ENCODE data around the gene LETM1. TPM values are rescaled to one million over a fixed set of nuclear protein-coding genes. Genes with fewer than 3 reads are reported as not detected.

LETM1 gene
- total RNA-seq, 1 experiment from 2014 or later = 63.9 TPM

DNA sequence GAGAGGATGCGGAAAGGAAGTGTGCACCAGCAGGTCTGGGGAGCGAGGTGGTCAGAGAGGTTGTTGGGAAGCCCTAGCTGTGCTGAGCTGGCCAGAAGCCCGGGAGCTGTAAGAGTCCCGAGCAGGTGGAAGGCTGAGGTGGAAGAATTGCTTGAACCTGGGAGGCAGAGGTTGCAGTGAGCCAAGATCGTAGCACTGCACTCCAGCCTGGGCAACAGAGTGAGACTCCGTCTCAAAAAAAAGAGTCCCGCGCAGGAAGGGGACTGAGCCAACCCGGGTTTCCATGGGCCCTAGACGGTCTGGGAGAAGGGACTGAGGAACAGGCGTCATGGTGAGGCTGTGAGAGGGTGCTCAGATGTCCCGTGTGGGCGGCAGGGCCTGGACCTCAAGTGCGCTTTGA is 75.5 kb downstream of the LETM1 start:
- no peak overlapping the region for H3K4me3 Mint-ChIP-seq (ENCODE audit: unreplicated experiment)

GRCh38 chr4:1779588-1780382 is 76.2 kb downstream of the LETM1 start:
- intact Hi-C loops (cut with micrococcal nuclease; ENCODE audit: unreplicated experiment) = no loop called here
- ChIA-PET POLR2A (no interaction called here), CTCF (interaction anchor here (0.9 kb wide), 1 partner anchor 15 kb away, joined by 5 read pairs; no protein-coding TSS in a partner anchor)
- no peak for DNase-seq
- H3K9me3 Mint-ChIP-seq (ENCODE audit: unreplicated experiment) = no peaks in the 10 kb centered on the region
- Histone ChIP-seq H3K4me3 (ENCODE audit: low read depth, low read length) (no peak overlapping the region), H3K4me1 (peaks cover 30% of the 10 kb centered on the region), H3K36me3 (ENCODE audit: control insufficient read depth, insufficient read depth, low read length) (no peaks in the 10 kb centered on the region), H3K27me3 (replicated peaks; ENCODE audit: control insufficient read depth, insufficient read depth, low read length) (no peaks in the 10 kb centered on the region), H3K9me3 (no peaks in the 10 kb centered on the region)
- no TSS peak for BruUV-seq (replicated peaks)
- TF ChIP-seq CTCF (IDR thresholded peaks at IDR 0.05; ENCODE audit: insufficient read depth in 1 of 2, low read depth in 1 of 2, low read length in 1 of 2, severe bottlenecking in 1 of 2, unreplicated experiment in 1 of 2) = no peak
- H3K27ac Mint-ChIP-seq (ENCODE audit: unreplicated experiment) = no peak overlapping the region
- no peaks in the 10 kb centered on the region for H3K4me1 Mint-ChIP-seq (ENCODE audit: low read depth, unreplicated experiment)
- no peaks in the 10 kb centered on the region for H3K27me3 Mint-ChIP-seq (ENCODE audit: insufficient read depth, unreplicated experiment)
- H3K36me3 Mint-ChIP-seq (ENCODE audit: insufficient read depth, unreplicated experiment) = peaks cover 4% of the 10 kb centered on the region
- no peak overlapping the region for H3K4me3 Mint-ChIP-seq (ENCODE audit: unreplicated experiment)

More for the DNA sequence above, 75.5 kb downstream of the LETM1 start:
- Mint-ChIP-seq H3K36me3 (ENCODE audit: insufficient read depth, unreplicated experiment) (peaks cover 4% of the 10 kb centered on the region), H3K27ac (ENCODE audit: unreplicated experiment) (no peak overlapping the region), H3K27me3 (ENCODE audit: insufficient read depth, unreplicated experiment) (no peaks in the 10 kb centered on the region), H3K4me1 (ENCODE audit: low read depth, unreplicated experiment) (no peaks in the 10 kb centered on the region), H3K9me3 (ENCODE audit: unreplicated experiment) (no peaks in the 10 kb centered on the region)
- POLR2A ChIA-PET = no interaction called here
- H3K36me3 ChIP-seq (ENCODE audit: control insufficient read depth, insufficient read depth, low read length) = no peaks in the 10 kb centered on the region
- intact Hi-C loops (cut with micrococcal nuclease; ENCODE audit: unreplicated experiment) = no loop called here
- no peak overlapping the region for H3K4me3 ChIP-seq (ENCODE audit: low read depth, low read length)
- H3K4me1 ChIP-seq = peaks cover 37% of the 10 kb centered on the region
- no peak for TF ChIP-seq CTCF (IDR thresholded peaks at IDR 0.05; ENCODE audit: insufficient read depth in 1 of 2, low read depth in 1 of 2, low read length in 1 of 2, severe bottlenecking in 1 of 2, unreplicated experiment in 1 of 2)
- BruUV-seq (replicated peaks) = no TSS peak
- CTCF ChIA-PET = no interaction called here
- no peaks in the 10 kb centered on the region for H3K9me3 ChIP-seq
- H3K27me3 ChIP-seq (replicated peaks; ENCODE audit: control insufficient read depth, insufficient read depth, low read length) = no peaks in the 10 kb centered on the region
- DNase-seq = no peak

GRCh38 chr4:1778642-1779392 is 77.1 kb downstream of the LETM1 start:
- Mint-ChIP-seq H3K9me3 (ENCODE audit: unreplicated experiment) (no peaks in the 10 kb centered on the region), H3K4me1 (ENCODE audit: low read depth, unreplicated experiment) (no peaks in the 10 kb centered on the region), H3K4me3 (ENCODE audit: unreplicated experiment) (no peak overlapping the region), H3K36me3 (ENCODE audit: insufficient read depth, unreplicated experiment) (peaks cover 4% of the 10 kb centered on the region), H3K27ac (ENCODE audit: unreplicated experiment) (peak overlapping the region; percentile 66), H3K27me3 (ENCODE audit: insufficient read depth, unreplicated experiment) (no peaks in the 10 kb centered on the region)
- no peaks in the 10 kb centered on the region for H3K9me3 ChIP-seq
- H3K27me3 ChIP-seq (replicated peaks; ENCODE audit: control insufficient read depth, insufficient read depth, low read length) = no peaks in the 10 kb centered on the region
- ChIA-PET CTCF (interaction anchor here (0.9 kb wide), 1 partner anchor 16 kb away, joined by 5 read pairs; no protein-coding TSS in a partner anchor), POLR2A (no interaction called here)
- intact Hi-C loops (cut with micrococcal nuclease; ENCODE audit: unreplicated experiment) = no loop called here
- H3K4me3 ChIP-seq (ENCODE audit: low read depth, low read length) = no peak overlapping the region
- peaks cover 28% of the 10 kb centered on the region for H3K4me1 ChIP-seq
- no TSS peak for BruUV-seq (replicated peaks)
- TF ChIP-seq CTCF (IDR thresholded peaks at IDR 0.05; ENCODE audit: insufficient read depth in 1 of 2, low read depth in 1 of 2, low read length in 1 of 2, severe bottlenecking in 1 of 2, unreplicated experiment in 1 of 2) = no peak
- DNase-seq = no peak
- H3K36me3 ChIP-seq (ENCODE audit: control insufficient read depth, insufficient read depth, low read length) = no peaks in the 10 kb centered on the region
